Stomach (tissue), 4 donors: ENCODE measurements around the gene PTPRG.

Experiments used
- CTCF ChIP-seq, 7 experiments: fragments of 450-650 bp in 4 of 7; fragments of 200-600 bp in 3 of 7; sonication (generic) in 3 of 7; IDR thresholded peaks; one replicate each; pipeline ENCODE4 v1.5.1; 2016 to 2019; ENCODE audit warnings: antibody characterized with exemption in 7 of 7, control low read depth in 2 of 7, mild to moderate bottlenecking in 1 of 7
- EP300 ChIP-seq: sonication (generic); formaldehyde crosslinking; IDR thresholded peaks from one replicate; pipeline ENCODE4 v1.6.1; 2017; ENCODE audit warnings: antibody characterized with exemption
- POLR2A ChIP-seq, 4 donors: fragments of 450-650 bp; IDR thresholded peaks; one replicate each; pipeline ENCODE4 v1.6.1; 2016; ENCODE audit warnings: antibody characterized with exemption in 4 of 4, control low read depth in 2 of 4, mild to moderate bottlenecking in 1 of 4, moderate library complexity in 1 of 4

- TF ChIP-seq CTCF (IDR thresholded peaks at IDR 0.05) (no peak), EP300 (no peak), POLR2A (IDR thresholded peaks at IDR 0.05) (no peak)
Measured at GRCh38 chr3:61808526-61808925, 247.2 kb downstream of the PTPRG start.
